Tibial nerve (tissue), 3 donors: Measurements from ENCODE around the gene MAMDC4.

Source experiments
- CTCF ChIP-seq, 5 experiments: fragments of 200-600 bp in 3 of 5; fragments of 450-650 bp in 2 of 5; sonication (generic) in 3 of 5; IDR thresholded peaks; one replicate each; pipeline ENCODE4 v1.5.1; 2016 to 2019; ENCODE audit warnings: antibody characterized with exemption in 5 of 5, mild to moderate bottlenecking in 3 of 5, moderate library complexity in 2 of 5
- POLR2A ChIP-seq, 2 donors: fragments of 450-650 bp; IDR thresholded peaks; one replicate each; pipeline ENCODE4 v1.6.1; 2017; ENCODE audit warnings: antibody characterized with exemption in 2 of 2, mild to moderate bottlenecking in 2 of 2, moderate library complexity in 2 of 2

- TF ChIP-seq CTCF (IDR thresholded peaks at IDR 0.05) (no peak), POLR2A (IDR thresholded peaks at IDR 0.05) (no peak)
Measured at GRCh38 chr9:136820971-136821825, 30.9 kb upstream of the MAMDC4 start.
